Activated naive CD8-positive, alpha-beta T cell treated with anti-CD3 and anti-CD28 coated beads, Interleukin-2, amount 10 ng/mL, durations not matched to agents 7 days and 5 days (primary cell): ENCODE results near the gene PCAT7. TPM values are rescaled to one million over a fixed set of nuclear protein-coding genes. Genes with fewer than 3 reads are reported as not detected.
"Not testable (repeated sequence)": the region's sequence is repeated elsewhere in the genome, so short reads cannot be mapped to it uniquely, and the experiment has no call there.

ENCODE experiments used
- ATAC-seq: fragments of 150-1000 bp; cut with Tn5 transposase; one replicate; pipeline ENCODE4 v1.10.0; 2021; ENCODE audit warnings: low read depth, moderate library complexity
- POLR2A ChIA-PET: fragments of 350-600 bp; sonication (Branson Sonifier 250); formaldehyde crosslinking; loops from one replicate; lab custom pipeline; 2021; ENCODE audit warnings: antibody characterized with exemption; lab: Charles Lee
- DNase-seq: peaks from one replicate; pipeline ENCODE4 v3.0.0; 2021
- H3K27ac Mint-ChIP-seq: one replicate; pipeline ENCODE4 v1.8.0; 2022; ENCODE audit warnings: mild to moderate bottlenecking, mixed read lengths
- H3K27me3 Mint-ChIP-seq: one replicate; pipeline ENCODE4 v1.8.0; 2022; ENCODE audit warnings: mild to moderate bottlenecking, moderate library complexity, mixed read lengths
- H3K36me3 Mint-ChIP-seq: one replicate; pipeline ENCODE4 v1.8.0; 2021; ENCODE audit warnings: mild to moderate bottlenecking, mixed read lengths
- H3K4me1 Mint-ChIP-seq: one replicate; pipeline ENCODE4 v1.8.0; 2021; ENCODE audit warnings: mixed read lengths
- H3K4me3 Mint-ChIP-seq: one replicate; pipeline ENCODE4 v1.8.0; 2022; ENCODE audit warnings: mild to moderate bottlenecking, moderate library complexity, mixed read lengths
- H3K9me3 Mint-ChIP-seq: one replicate; pipeline ENCODE4 v1.8.0; 2021; ENCODE audit warnings: mixed read lengths
- total RNA-seq, 2 experiments: library from RNA; stranded (reverse); gene quantifications; one replicate each; pipeline ENCODE4 v1.2.3, GENCODE V29; 2021

The PCAT7 gene
- total RNA-seq, 2 experiments from 2014 or later: not detected

DNA sequence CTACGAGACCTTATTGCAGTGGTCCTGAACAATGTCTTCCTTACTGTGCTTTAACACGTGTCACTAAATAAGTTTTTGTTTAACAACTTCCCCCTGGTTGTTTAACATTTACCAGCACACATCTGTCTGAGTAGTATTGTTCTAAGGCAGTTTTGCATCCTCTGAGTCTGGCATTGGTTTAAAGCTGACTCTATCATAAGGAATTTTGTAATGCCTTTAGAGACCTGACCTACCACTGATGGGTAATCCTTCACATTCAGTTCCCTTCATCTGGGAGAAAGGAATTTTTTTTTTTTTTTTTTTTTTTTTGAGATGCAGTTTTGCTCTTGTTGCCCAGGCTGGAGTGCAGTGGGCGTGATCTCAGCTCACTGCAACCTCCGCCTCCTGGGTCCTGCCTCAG is 20.0 kb upstream of the PCAT7 start:
- DNase-seq (no peak), ATAC-seq (no peak)
- Mint-ChIP-seq H3K4me3 (no peak overlapping the region), H3K9me3 (no peaks in the 10 kb centered on the region), H3K4me1 (no peaks in the 10 kb centered on the region), H3K27ac (no peak overlapping the region), H3K27me3 (peaks cover 7% of the 10 kb centered on the region), H3K36me3 (no peaks in the 10 kb centered on the region)
- POLR2A ChIA-PET: no interaction called here

GRCh38 chr9:94538908-94539307 is 16.0 kb upstream of the PCAT7 start:
- Mint-ChIP-seq H3K27me3 (peaks cover 7% of the 10 kb centered on the region), H3K4me3 (no peak overlapping the region), H3K27ac (no peak overlapping the region), H3K36me3 (no peaks in the 10 kb centered on the region), H3K4me1 (no peaks in the 10 kb centered on the region), H3K9me3 (no peaks in the 10 kb centered on the region)
- POLR2A ChIA-PET: no interaction called here
- ATAC-seq: no peak
- no peak for DNase-seq

DNA sequence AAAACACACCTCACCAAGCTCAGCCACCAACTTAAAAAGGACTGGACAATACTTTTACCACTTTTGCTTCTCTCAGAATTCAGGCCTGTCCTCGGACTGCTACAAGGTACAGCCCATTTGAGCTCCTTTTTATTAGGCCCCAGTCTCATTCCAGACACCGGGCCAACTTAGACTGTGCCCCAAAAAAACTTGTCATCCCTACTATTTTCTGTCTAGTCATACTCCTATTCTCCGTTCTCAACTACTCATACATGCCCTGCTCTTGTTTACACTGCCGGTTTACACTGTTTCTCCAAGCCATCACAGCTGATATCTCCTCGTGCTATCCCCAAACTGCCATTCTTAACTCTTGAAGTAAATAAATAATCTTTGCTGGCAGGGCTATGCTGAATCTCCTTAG is 10.5 kb upstream of the PCAT7 start:
- H3K4me3 Mint-ChIP-seq, H3K27ac Mint-ChIP-seq, ATAC-seq, H3K9me3 Mint-ChIP-seq, POLR2A ChIA-PET, DNase-seq, H3K4me1 Mint-ChIP-seq, H3K36me3 Mint-ChIP-seq: not testable (repeated sequence)
- peaks cover 19% of the 10 kb centered on the region for H3K27me3 Mint-ChIP-seq

DNA sequence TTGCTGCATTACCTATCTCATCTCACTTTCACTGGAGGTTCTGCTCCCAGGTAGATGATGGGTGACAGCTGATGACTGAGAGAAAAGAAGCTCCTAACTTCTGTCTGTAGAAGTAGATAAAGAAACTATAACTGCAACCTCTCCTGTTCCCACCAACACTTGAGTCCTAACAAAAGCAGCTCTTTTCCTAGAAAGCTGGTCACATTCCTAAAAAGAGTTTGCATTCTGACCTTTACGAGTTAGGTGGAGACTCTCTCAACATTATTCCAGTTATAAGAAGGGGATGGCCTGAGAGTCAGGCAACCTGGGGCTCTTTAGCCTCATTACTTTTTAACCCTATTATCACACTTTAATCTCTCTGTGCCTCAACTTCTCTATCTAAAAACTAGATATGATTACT is 8.9 kb upstream of the PCAT7 start:
- Mint-ChIP-seq H3K4me3 (no peak overlapping the region), H3K27ac (no peak overlapping the region), H3K9me3 (no peaks in the 10 kb centered on the region), H3K4me1 (no peaks in the 10 kb centered on the region), H3K36me3 (no peaks in the 10 kb centered on the region), H3K27me3 (peaks cover 24% of the 10 kb centered on the region)
- no peak for DNase-seq
- POLR2A ChIA-PET: no interaction called here
- no peak for ATAC-seq

- Mint-ChIP-seq H3K27me3 (peaks cover 22% of the 10 kb centered on the region), H3K4me1 (no peaks in the 10 kb centered on the region), H3K9me3 (no peaks in the 10 kb centered on the region), H3K4me3 (no peak overlapping the region), H3K36me3 (no peaks in the 10 kb centered on the region), H3K27ac (no peak overlapping the region)
- POLR2A ChIA-PET: no interaction called here
- no peak for DNase-seq
- ATAC-seq: no peak
These were observed 1.6 kb upstream of the PCAT7 start for GRCh38 chr9:94553029-94553938.

- no peaks in the 10 kb centered on the region for H3K9me3 Mint-ChIP-seq
- DNase-seq (no peak), ATAC-seq (no peak)
- POLR2A ChIA-PET: no interaction called here
- no peaks in the 10 kb centered on the region for H3K36me3 Mint-ChIP-seq
- H3K4me1 Mint-ChIP-seq: no peaks in the 10 kb centered on the region
- H3K27me3 Mint-ChIP-seq: peaks cover 19% of the 10 kb centered on the region
- no peak overlapping the region for H3K4me3 Mint-ChIP-seq
- H3K27ac Mint-ChIP-seq: no peak overlapping the region
These were observed 825 bp upstream of the PCAT7 start for GRCh38 chr9:94554078-94554438.

GRCh38 chr9:94557376-94557775 is 2.5 kb downstream of the PCAT7 start:
- no peak overlapping the region for H3K4me3 Mint-ChIP-seq
- H3K36me3 Mint-ChIP-seq: no peaks in the 10 kb centered on the region
- POLR2A ChIA-PET: no interaction called here
- DNase-seq (no peak), ATAC-seq (no peak)
- H3K27ac Mint-ChIP-seq: no peak overlapping the region
- H3K9me3 Mint-ChIP-seq: no peaks in the 10 kb centered on the region
- peaks cover 12% of the 10 kb centered on the region for H3K27me3 Mint-ChIP-seq
- no peaks in the 10 kb centered on the region for H3K4me1 Mint-ChIP-seq

GRCh38 chr9:94560237-94560636 is 5.4 kb downstream of the PCAT7 start:
- no peaks in the 10 kb centered on the region for H3K4me1 Mint-ChIP-seq
- no peak overlapping the region for H3K4me3 Mint-ChIP-seq
- H3K36me3 Mint-ChIP-seq: no peaks in the 10 kb centered on the region
- no peak overlapping the region for H3K27ac Mint-ChIP-seq
- H3K9me3 Mint-ChIP-seq: no peaks in the 10 kb centered on the region
- H3K27me3 Mint-ChIP-seq: peaks cover 15% of the 10 kb centered on the region
- POLR2A ChIA-PET: no interaction called here
- DNase-seq (no peak), ATAC-seq (no peak)

DNA sequence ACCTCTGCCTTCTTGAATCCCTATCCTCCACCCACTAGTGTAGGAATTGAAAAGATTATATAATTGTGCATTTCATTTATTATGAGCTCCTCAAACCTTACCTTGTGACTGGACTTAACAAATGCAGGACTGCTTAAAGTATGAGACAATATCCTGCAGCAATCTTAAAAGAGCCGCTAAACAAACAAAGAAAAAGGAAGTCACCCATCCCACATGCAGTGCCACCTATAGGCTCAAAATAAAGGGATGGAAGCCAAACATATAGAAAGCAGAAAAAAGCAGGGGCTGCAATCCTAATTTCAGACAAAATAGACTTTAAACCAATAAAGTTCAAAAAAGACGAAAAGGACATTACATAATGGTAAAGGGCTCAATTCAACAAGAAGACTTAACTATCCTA is 8.7 kb downstream of the PCAT7 start:
- Mint-ChIP-seq H3K9me3 (no peaks in the 10 kb centered on the region), H3K4me3 (no peak overlapping the region), H3K4me1 (no peaks in the 10 kb centered on the region), H3K36me3 (no peaks in the 10 kb centered on the region), H3K27me3 (peaks cover 3% of the 10 kb centered on the region), H3K27ac (no peak overlapping the region)
- DNase-seq: no peak
- no peak for ATAC-seq
- POLR2A ChIA-PET: no interaction called here

- H3K36me3 Mint-ChIP-seq: not testable (repeated sequence)
These were observed 9.4 kb downstream of the PCAT7 start for GRCh38 chr9:94564279-94564678.

DNA sequence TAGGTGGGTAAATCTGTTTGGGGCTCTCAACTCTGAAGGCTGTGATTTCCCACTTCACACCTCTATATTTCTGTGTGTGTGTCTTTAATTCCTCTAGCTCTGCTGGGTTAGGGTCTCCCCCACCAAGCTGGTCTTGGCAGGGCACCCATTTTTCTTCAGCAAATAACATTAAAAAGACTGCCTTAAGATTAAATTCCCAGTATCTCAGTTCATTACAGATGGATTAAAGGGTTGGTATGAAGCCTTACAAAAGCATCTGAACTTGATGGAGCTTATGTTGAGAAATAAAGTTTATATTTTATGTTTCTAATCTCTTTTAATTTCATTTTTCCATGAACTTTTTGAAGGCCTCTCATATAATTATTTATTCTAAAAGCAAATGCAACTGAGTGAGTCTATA is 11.7 kb downstream of the PCAT7 start:
- Mint-ChIP-seq H3K27ac (no peak overlapping the region), H3K9me3 (no peaks in the 10 kb centered on the region), H3K4me3 (no peak overlapping the region), H3K27me3 (peaks cover 3% of the 10 kb centered on the region), H3K4me1 (no peaks in the 10 kb centered on the region), H3K36me3 (no peaks in the 10 kb centered on the region)
- POLR2A ChIA-PET: no interaction called here
- no peak for DNase-seq
- ATAC-seq: no peak

More at GRCh38 chr9:94564279-94564678, 9.4 kb downstream of the PCAT7 start:
- H3K9me3 Mint-ChIP-seq, ATAC-seq, H3K4me1 Mint-ChIP-seq, H3K27me3 Mint-ChIP-seq, DNase-seq, H3K27ac Mint-ChIP-seq, POLR2A ChIA-PET, H3K4me3 Mint-ChIP-seq: not testable (repeated sequence)

DNA sequence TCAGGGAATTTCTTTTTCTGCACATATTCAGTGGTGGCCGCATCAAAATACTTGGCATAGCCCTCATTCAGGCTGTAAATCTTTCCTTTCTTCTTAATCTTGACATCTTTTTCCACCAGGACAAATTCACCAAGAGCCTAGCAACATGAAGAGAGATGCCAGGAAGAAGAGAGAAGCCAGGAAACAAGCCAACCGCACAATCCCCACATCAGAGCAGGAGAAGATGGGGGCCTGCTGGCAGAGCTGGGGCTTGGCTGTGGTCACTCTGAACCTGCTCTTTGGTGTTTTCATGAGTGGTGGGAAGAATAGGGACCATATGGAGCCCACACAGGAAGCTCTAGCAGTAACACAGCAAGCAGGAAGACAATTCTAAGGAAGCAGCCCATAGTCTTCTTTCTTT is 12.4 kb downstream of the PCAT7 start:
- Mint-ChIP-seq H3K27me3 (peaks cover 6% of the 10 kb centered on the region), H3K4me1 (no peaks in the 10 kb centered on the region), H3K9me3 (no peaks in the 10 kb centered on the region), H3K27ac (no peak overlapping the region), H3K4me3 (no peak overlapping the region), H3K36me3 (no peaks in the 10 kb centered on the region)
- DNase-seq: no peak
- ATAC-seq: no peak
- POLR2A ChIA-PET: no interaction called here

DNA sequence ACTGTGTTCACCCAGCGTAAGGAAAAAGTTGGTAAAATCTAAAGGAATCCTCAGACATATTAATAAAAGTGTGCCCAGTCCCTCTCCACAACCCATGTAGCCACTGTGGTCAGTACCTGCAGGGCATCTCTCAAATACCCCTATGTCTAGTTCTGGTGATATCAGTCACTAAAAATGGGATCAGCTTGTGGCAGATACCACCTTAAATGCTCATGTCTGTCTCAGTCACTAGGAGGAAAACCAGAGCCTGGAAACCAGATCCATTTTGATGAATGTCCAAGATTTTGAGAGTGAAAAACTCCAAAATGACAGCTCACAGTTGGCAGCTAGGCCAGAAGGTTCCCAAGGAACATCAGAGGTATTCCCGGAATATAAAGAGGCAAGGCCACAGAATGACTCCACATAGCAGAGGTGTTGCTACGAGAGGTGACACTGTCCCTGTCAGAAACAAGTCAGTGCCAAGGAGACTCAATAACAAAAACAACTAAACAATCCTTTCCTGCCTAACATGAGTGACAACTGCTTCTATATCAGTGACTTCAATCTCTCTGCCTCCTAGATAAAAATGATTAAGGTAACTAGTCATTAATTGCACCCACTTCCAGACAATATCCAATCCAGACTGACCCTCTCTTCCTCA is 13.5 kb downstream of the PCAT7 start:
- Mint-ChIP-seq H3K4me1 (no peaks in the 10 kb centered on the region), H3K9me3 (no peaks in the 10 kb centered on the region), H3K27me3 (peaks cover 8% of the 10 kb centered on the region), H3K36me3 (no peaks in the 10 kb centered on the region), H3K27ac (no peak overlapping the region), H3K4me3 (no peak overlapping the region)
- no peak for ATAC-seq
- no peak for DNase-seq
- POLR2A ChIA-PET: no interaction called here
